C4-2B (cell line): ENCODE data around the gene RASD2.

Experiments
- ZFX ChIP-seq: fragments of 450-650 bp; IDR thresholded peaks from 2 replicates; pipeline ENCODE4 v1.6.1; 2017
- TF ChIP-seq, protein P1 (sequence below): fragments of 450-650 bp; conservative IDR thresholded peaks from 2 replicates; pipeline ENCODE4 v1.5.1; 2017; ENCODE audit warnings: mild to moderate bottlenecking

DNA sequence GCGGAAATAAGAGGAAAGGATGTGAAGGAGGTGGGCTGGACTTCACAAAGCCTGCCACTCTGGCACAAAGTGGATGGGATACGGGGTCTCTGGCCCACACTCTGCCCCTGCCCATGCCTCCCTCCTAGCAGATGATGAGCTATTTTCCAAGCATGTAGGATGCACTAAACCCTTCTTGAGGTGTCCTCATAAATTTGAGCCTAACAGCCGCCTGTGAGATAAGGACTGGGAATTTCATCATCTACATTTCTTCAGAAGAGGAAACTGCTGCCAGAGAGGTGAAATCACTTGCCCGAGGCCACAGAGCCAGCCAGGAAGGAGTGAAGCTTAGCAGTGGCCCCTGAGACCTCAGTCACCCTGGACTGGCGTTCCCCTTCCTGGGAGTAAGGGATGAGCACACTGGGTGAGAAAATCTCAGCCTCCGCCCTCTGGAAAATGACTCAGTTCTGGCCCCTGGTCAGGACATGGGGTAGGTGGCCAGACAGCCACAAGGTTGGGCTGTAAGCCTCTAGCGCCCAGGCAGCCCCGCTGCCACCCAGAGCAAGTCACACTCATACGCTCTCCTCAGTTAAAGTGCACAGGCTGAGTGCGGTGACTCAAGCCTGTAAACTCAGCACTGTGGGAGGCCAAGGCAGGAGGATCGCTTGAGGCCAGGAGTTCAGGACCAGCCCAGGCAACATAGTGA, 48.6 kb downstream of the RASD2 start:
- TF ChIP-seq, protein P1, sequence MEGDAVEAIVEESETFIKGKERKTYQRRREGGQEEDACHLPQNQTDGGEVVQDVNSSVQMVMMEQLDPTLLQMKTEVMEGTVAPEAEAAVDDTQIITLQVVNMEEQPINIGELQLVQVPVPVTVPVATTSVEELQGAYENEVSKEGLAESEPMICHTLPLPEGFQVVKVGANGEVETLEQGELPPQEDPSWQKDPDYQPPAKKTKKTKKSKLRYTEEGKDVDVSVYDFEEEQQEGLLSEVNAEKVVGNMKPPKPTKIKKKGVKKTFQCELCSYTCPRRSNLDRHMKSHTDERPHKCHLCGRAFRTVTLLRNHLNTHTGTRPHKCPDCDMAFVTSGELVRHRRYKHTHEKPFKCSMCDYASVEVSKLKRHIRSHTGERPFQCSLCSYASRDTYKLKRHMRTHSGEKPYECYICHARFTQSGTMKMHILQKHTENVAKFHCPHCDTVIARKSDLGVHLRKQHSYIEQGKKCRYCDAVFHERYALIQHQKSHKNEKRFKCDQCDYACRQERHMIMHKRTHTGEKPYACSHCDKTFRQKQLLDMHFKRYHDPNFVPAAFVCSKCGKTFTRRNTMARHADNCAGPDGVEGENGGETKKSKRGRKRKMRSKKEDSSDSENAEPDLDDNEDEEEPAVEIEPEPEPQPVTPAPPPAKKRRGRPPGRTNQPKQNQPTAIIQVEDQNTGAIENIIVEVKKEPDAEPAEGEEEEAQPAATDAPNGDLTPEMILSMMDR, result no peak
- no peak for TF ChIP-seq ZFX
